ENCODE data around the gene TASP1. TPM values are rescaled to one million over a fixed set of nuclear protein-coding genes. Genes with fewer than 3 reads are reported as not detected.
A peak's percentile ranks its signal among the peaks of the same experiment; 100 is the strongest.

The TASP1 gene
- total and polyA plus RNA-seq, 10 of the 15 experiments (the other 5 are each of a cell fraction or from before 2014, with no cell fraction given), result 7.4 to 17.8 (median 10.5) TPM

- peak; percentile 93 for TF ChIP-seq ZBTB40 (IDR thresholded peaks at IDR 0.05; ENCODE audit: borderline replicate concordance)
- no peak; the same call in 1 of the 2 replicates for TF ChIP-seq STAT1 (conservative IDR thresholded peaks at IDR 0.05)
- TF ChIP-seq NBN (IDR thresholded peaks at IDR 0.05), result no peak
- no peak for TF ChIP-seq RFX5 (IDR thresholded peaks at IDR 0.05; ENCODE audit: low read depth, low read length)
- TF ChIP-seq ZNF274 (IDR thresholded peaks at IDR 0.05; ENCODE audit: insufficient read depth, insufficient read length), result no peak
- TF ChIP-seq BMI1 (IDR thresholded peaks at IDR 0.05; ENCODE audit: borderline replicate concordance), result peak; percentile 91
- no peak for TF ChIP-seq ZNF384 (IDR thresholded peaks at IDR 0.05; ENCODE audit: borderline replicate concordance, low read depth, low read length)
- TF ChIP-seq, protein P1, sequence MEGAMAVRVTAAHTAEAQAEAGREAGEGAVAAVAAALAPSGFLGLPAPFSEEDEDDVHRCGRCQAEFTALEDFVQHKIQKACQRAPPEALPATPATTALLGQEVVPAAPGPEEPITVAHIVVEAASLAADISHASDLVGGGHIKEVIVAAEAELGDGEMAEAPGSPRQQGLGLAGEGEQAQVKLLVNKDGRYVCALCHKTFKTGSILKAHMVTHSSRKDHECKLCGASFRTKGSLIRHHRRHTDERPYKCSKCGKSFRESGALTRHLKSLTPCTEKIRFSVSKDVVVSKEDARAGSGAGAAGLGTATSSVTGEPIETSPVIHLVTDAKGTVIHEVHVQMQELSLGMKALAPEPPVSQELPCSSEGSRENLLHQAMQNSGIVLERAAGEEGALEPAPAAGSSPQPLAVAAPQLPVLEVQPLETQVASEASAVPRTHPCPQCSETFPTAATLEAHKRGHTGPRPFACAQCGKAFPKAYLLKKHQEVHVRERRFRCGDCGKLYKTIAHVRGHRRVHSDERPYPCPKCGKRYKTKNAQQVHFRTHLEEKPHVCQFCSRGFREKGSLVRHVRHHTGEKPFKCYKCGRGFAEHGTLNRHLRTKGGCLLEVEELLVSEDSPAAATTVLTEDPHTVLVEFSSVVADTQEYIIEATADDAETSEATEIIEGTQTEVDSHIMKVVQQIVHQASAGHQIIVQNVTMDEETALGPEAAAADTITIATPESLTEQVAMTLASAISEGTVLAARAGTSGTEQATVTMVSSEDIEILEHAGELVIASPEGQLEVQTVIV (IDR thresholded peaks at IDR 0.05; ENCODE audit: borderline replicate concordance, partially characterized antibody), result peak; percentile 75
- peak; percentile 74; the same call in 1 of the 2 replicates for TF ChIP-seq TAF1 (IDR thresholded peaks at IDR 0.05; ENCODE audit: borderline replicate concordance, low read depth, low read length)
- peak; percentile 15; the same call in 1 of the 2 replicates for TF ChIP-seq SPI1 (IDR thresholded peaks at IDR 0.05; ENCODE audit: borderline replicate concordance, insufficient read depth, low read depth, low read length)
- peak; percentile 65; the same call in 1 of the 2 replicates for TF ChIP-seq CREM (IDR thresholded peaks at IDR 0.05; ENCODE audit: low read depth)
- peak; percentile 70 for TF ChIP-seq SIN3A (IDR thresholded peaks at IDR 0.05; ENCODE audit: low read depth, low read length)
- no peak; the same call in 1 of the 2 replicates for TF ChIP-seq ATF7 (IDR thresholded peaks at IDR 0.05; ENCODE audit: low read depth)
- peak; percentile 93 for TF ChIP-seq POLR2A (IDR thresholded peaks at IDR 0.05; ENCODE audit: low read depth, low read length)
- TF ChIP-seq RUNX3 (IDR thresholded peaks at IDR 0.05; ENCODE audit: low read length), result no peak; the same call in 1 of the 2 replicates
- TF ChIP-seq EZH2 (IDR thresholded peaks at IDR 0.05; ENCODE audit: borderline replicate concordance, control insufficient read depth, low read depth, low read length), result no peak
- TF ChIP-seq RELA (IDR thresholded peaks at IDR 0.05; ENCODE audit: borderline replicate concordance, partially characterized antibody), result peak; percentile 20
- no peak for TF ChIP-seq HSF1 (IDR thresholded peaks at IDR 0.05; ENCODE audit: low read depth, low read length)
- no peak for TF ChIP-seq IKZF2 (IDR thresholded peaks at IDR 0.05)
- peak; percentile 30; the same call in 1 of the 2 replicates for TF ChIP-seq HCFC1 (IDR thresholded peaks at IDR 0.05; ENCODE audit: low read length)
- TF ChIP-seq PML (IDR thresholded peaks at IDR 0.05; ENCODE audit: low read length), result no peak
- no peak for TF ChIP-seq RAD21 (IDR thresholded peaks at IDR 0.05; ENCODE audit: insufficient read depth, low read depth, low read length)
Observed at GRCh38 chr20:13638496-13639149, at the start of gene TASP1 (continued).

Measured in GM12878 (cell line).